ENCODE measurements around the gene CHRNA4. TPM values are rescaled to one million over a fixed set of nuclear protein-coding genes. Genes with fewer than 3 reads are reported as not detected.

Gene CHRNA4
- total RNA-seq, 1 experiment from 2014 or later, result 0.11 TPM

GRCh38 chr20:63401384-63402110, 40.4 kb upstream of the CHRNA4 start:
- intact Hi-C loops (cut with micrococcal nuclease; ENCODE audit: unreplicated experiment), result no loop called here
- H3K4me3 ChIP-seq (ENCODE audit: low read depth, low read length), result no peak overlapping the region
- Mint-ChIP-seq H3K4me1 (ENCODE audit: low read depth, unreplicated experiment) (no peaks in the 10 kb centered on the region), H3K9me3 (ENCODE audit: unreplicated experiment) (no peaks in the 10 kb centered on the region), H3K27me3 (ENCODE audit: insufficient read depth, unreplicated experiment) (peaks cover 43% of the 10 kb centered on the region), H3K36me3 (ENCODE audit: insufficient read depth, unreplicated experiment) (no peaks in the 10 kb centered on the region), H3K27ac (ENCODE audit: unreplicated experiment) (no peak overlapping the region), H3K4me3 (ENCODE audit: unreplicated experiment) (no peak overlapping the region)
- H3K27me3 ChIP-seq (replicated peaks; ENCODE audit: control insufficient read depth, insufficient read depth, low read length), result peaks cover 5% of the 10 kb centered on the region
- ChIA-PET POLR2A (no interaction called here), CTCF (interaction anchor here (0.7 to 0.9 kb wide), 2 partner anchors 20 to 107 kb away, joined by 3 read pairs; no protein-coding TSS in a partner anchor)
- H3K36me3 ChIP-seq (ENCODE audit: control insufficient read depth, insufficient read depth, low read length), result no peaks in the 10 kb centered on the region
- no peaks in the 10 kb centered on the region for H3K4me1 ChIP-seq
- TF ChIP-seq CTCF (IDR thresholded peaks at IDR 0.05; ENCODE audit: insufficient read depth in 1 of 2, low read depth in 1 of 2, low read length in 1 of 2, severe bottlenecking in 1 of 2, unreplicated experiment in 1 of 2), result no peak
- no peaks in the 10 kb centered on the region for H3K9me3 ChIP-seq
- no peak for DNase-seq
- no TSS peak for BruUV-seq (replicated peaks)

- Histone ChIP-seq H3K4me1 (no peaks in the 10 kb centered on the region), H3K9me3 (no peaks in the 10 kb centered on the region), H3K4me3 (ENCODE audit: low read depth, low read length) (no peak overlapping the region), H3K36me3 (ENCODE audit: control insufficient read depth, insufficient read depth, low read length) (no peaks in the 10 kb centered on the region), H3K27me3 (replicated peaks; ENCODE audit: control insufficient read depth, insufficient read depth, low read length) (peaks cover 7% of the 10 kb centered on the region)
- CTCF ChIA-PET, result interaction anchor here (0.5 to 0.7 kb wide), 2 partner anchors 96 to 106 kb away, joined by 3 read pairs; no protein-coding TSS in a partner anchor
- intact Hi-C loops (cut with micrococcal nuclease; ENCODE audit: unreplicated experiment), result no loop called here
- no peak overlapping the region for H3K27ac Mint-ChIP-seq (ENCODE audit: unreplicated experiment)
- H3K4me1 Mint-ChIP-seq (ENCODE audit: low read depth, unreplicated experiment), result no peaks in the 10 kb centered on the region
- H3K4me3 Mint-ChIP-seq (ENCODE audit: unreplicated experiment), result no peak overlapping the region
- POLR2A ChIA-PET, result no interaction called here
- no peak for DNase-seq
- H3K9me3 Mint-ChIP-seq (ENCODE audit: unreplicated experiment), result no peaks in the 10 kb centered on the region
- no peaks in the 10 kb centered on the region for H3K36me3 Mint-ChIP-seq (ENCODE audit: insufficient read depth, unreplicated experiment)
- TF ChIP-seq CTCF (IDR thresholded peaks at IDR 0.05; ENCODE audit: insufficient read depth in 1 of 2, low read depth in 1 of 2, low read length in 1 of 2, severe bottlenecking in 1 of 2, unreplicated experiment in 1 of 2), result no peak
- peaks cover 43% of the 10 kb centered on the region for H3K27me3 Mint-ChIP-seq (ENCODE audit: insufficient read depth, unreplicated experiment)
- no TSS peak for BruUV-seq (replicated peaks)
Measured at GRCh38 chr20:63400486-63401210, 39.5 kb upstream of the CHRNA4 start.

- no peak for TF ChIP-seq CTCF (IDR thresholded peaks at IDR 0.05; ENCODE audit: insufficient read depth in 1 of 2, low read depth in 1 of 2, low read length in 1 of 2, severe bottlenecking in 1 of 2, unreplicated experiment in 1 of 2)
- Mint-ChIP-seq H3K27me3 (ENCODE audit: insufficient read depth, unreplicated experiment) (peaks cover 51% of the 10 kb centered on the region), H3K9me3 (ENCODE audit: unreplicated experiment) (no peaks in the 10 kb centered on the region), H3K27ac (ENCODE audit: unreplicated experiment) (no peak overlapping the region), H3K4me3 (ENCODE audit: unreplicated experiment) (no peak overlapping the region), H3K4me1 (ENCODE audit: low read depth, unreplicated experiment) (no peaks in the 10 kb centered on the region), H3K36me3 (ENCODE audit: insufficient read depth, unreplicated experiment) (no peaks in the 10 kb centered on the region)
- Histone ChIP-seq H3K9me3 (no peaks in the 10 kb centered on the region), H3K4me1 (no peaks in the 10 kb centered on the region), H3K4me3 (ENCODE audit: low read depth, low read length) (no peak overlapping the region), H3K36me3 (ENCODE audit: control insufficient read depth, insufficient read depth, low read length) (no peaks in the 10 kb centered on the region), H3K27me3 (replicated peaks; ENCODE audit: control insufficient read depth, insufficient read depth, low read length) (peaks cover 7% of the 10 kb centered on the region)
- no TSS peak for BruUV-seq (replicated peaks)
- intact Hi-C loops (cut with micrococcal nuclease; ENCODE audit: unreplicated experiment), result no loop called here
- ChIA-PET CTCF (no interaction called here), POLR2A (no interaction called here)
- DNase-seq, result no peak
Measured at GRCh38 chr20:63399596-63400375, 38.6 kb upstream of the CHRNA4 start.
